ENCODE data around the gene PBLD. TPM values are rescaled to one million over a fixed set of nuclear protein-coding genes. Genes with fewer than 3 reads are reported as not detected.
"Not testable (repeated sequence)": the region's sequence is repeated elsewhere in the genome, so short reads cannot be mapped to it uniquely, and the experiment has no call there.

PBLD gene
- total RNA-seq, 1 donor from 2014 or later = 2.9 TPM

- DNase-seq (ENCODE audit: missing footprints) (no peak), ATAC-seq (no peak)
- intact Hi-C loops (cut with DNase I) = no loop called here
These were observed 81.6 kb downstream of the PBLD start for GRCh38 chr10:68251151-68251550.

DNA sequence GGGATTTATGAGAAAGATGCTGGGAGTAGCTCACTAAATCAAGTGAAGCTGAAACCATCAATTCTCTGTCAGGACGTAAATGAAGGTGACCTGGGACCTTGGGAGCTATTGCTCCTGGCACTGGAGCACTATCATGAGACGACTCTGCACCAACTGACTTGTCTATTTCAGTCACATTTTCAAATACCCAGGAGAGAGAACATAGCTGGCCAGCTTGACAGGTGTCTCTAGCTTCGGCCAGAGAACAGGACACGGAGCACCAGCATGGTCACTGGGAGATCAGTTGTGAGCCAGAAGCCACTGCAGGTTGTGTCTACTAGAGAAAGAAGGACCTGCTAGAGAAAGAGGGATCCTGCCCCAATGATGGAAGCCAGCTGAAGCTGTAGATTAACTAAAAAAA lies 83.4 kb downstream of the PBLD start:
- intact Hi-C loops (cut with DNase I) = no loop called here
- ATAC-seq (no peak), DNase-seq (ENCODE audit: missing footprints) (no peak)

- intact Hi-C loops (cut with DNase I) = no loop called here
- ATAC-seq (no peak), DNase-seq (ENCODE audit: missing footprints) (no peak)
These were observed 84.8 kb downstream of the PBLD start for GRCh38 chr10:68247931-68248330.

DNA sequence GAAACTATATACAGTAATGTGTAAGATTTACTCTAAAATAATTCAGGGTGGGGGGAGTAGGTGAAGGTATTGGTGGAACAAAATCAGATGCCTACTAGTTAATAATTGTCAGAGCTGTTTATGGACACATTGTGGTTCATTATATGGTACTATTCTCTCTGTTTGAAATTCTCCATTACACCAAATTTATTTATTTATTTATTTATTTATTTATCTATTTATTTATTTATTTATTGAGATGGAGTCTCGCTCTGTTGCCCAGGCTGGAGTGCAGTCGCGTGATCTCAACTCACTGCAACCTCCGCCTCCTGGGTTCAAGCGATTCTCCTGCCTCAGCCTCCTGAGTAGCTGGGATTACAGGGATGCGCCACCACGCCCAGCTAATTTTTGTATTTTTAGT lies 86.3 kb downstream of the PBLD start:
- DNase-seq (ENCODE audit: missing footprints); intact Hi-C loops (cut with DNase I); ATAC-seq: not testable (repeated sequence)

DNA sequence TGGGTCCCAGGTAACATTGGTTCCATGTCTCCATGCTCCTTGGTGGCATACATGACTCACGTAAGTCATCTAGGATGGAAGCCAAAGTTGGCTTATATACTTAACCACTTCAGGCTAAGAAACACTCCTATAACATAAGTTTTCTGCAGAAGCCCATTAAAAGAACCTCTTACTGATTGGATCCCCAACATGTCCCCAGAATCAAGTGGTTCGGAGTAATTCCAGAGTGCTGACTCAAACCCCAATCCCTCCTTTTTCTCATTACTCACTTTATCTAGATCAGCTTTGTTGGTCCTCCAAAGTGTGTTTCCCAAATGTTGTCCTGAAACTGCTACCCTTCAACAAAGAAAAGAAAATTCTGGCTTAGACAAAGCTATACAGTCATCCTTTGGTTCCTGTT lies 90.7 kb downstream of the PBLD start:
- no peak for DNase-seq (ENCODE audit: missing footprints)
- no peak for ATAC-seq
- intact Hi-C loops (cut with DNase I) = no loop called here

GRCh38 chr10:68239596-68240150 lies 93.1 kb downstream of the PBLD start:
- intact Hi-C loops (cut with DNase I) = no loop called here
- DNase-seq (ENCODE audit: missing footprints) (no peak), ATAC-seq (no peak)

- no peak for DNase-seq (ENCODE audit: missing footprints)
- intact Hi-C loops (cut with DNase I) = no loop called here
- no peak for ATAC-seq
These were observed 93.7 kb downstream of the PBLD start for GRCh38 chr10:68239069-68239468.

DNA sequence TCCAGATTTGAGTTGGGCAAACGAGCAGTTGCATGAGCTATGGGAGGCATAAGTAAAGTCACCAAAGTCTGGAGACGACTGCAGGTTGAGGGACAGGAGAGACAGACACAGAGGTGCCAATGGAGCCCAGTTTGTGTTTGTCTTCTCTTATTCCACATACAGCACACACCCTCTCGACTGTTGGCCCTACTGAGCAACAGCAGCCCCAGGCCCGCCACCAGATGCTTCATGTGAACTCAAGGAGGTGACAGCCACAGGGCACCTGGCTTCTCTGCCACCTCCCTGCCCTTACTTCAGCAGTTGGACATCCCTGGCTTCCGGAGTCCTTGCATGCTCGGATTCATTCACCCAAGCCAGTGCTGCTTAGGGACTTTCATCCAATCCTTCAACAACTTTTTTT lies 94.4 kb downstream of the PBLD start:
- DNase-seq (ENCODE audit: missing footprints) (no peak), ATAC-seq (no peak)
- intact Hi-C loops (cut with DNase I) = no loop called here

DNA sequence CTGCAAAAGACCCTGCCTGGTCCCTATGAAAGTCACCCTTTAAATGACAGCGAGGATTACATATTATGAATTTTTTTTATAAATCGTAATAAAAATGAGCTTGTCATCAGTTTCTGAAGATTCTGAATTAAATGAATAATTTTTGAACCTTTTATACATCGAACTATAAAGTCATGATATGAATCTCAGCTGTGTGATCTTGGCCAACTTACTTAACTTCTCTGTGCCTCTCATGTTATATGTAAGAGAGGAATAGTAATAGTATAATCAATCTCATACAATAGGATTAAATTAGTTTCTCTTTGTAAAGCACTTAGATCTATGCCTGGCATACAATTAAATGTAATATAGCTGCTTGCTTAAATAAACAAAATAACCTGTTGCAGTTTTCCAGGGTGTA lies 95.6 kb downstream of the PBLD start:
- DNase-seq (ENCODE audit: missing footprints) (no peak), ATAC-seq (no peak)
- intact Hi-C loops (cut with DNase I) = no loop called here

GRCh38 chr10:68235581-68235980 lies 97.1 kb downstream of the PBLD start:
- intact Hi-C loops (cut with DNase I) = no loop called here
- no peak for DNase-seq (ENCODE audit: missing footprints)
- no peak for ATAC-seq

DNA sequence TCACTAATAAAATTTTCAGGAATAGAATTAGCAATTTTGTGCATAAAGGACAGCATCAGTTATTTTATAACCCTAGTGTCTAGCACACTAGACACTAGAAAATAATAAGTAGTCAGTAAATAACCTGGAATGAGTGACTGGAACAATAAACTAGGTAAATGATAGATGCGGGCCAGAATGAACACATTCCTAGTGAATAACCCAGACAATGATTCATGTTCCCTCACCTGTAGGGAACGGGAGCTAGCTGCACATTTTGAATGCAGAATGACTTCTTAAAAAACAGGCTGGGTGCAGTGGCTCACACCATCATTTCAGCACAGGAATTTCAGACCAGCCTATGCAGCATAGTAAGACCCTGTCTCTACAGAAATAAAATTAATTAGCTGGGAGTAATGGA lies 97.6 kb downstream of the PBLD start:
- intact Hi-C loops (cut with DNase I) = no loop called here
- DNase-seq (ENCODE audit: missing footprints) = no peak
- no peak for ATAC-seq

- DNase-seq (ENCODE audit: missing footprints) (no peak), ATAC-seq (no peak)
- intact Hi-C loops (cut with DNase I) = no loop called here
These were observed 99.7 kb downstream of the PBLD start for GRCh38 chr10:68233046-68233445.

Other genes with a start within 250 kb of the PBLD start
- 112 TPM for gene MYPN, start 223.4 kb downstream of the PBLD start, total RNA-seq
- not detected for gene ATOH7, start 100.8 kb downstream of the PBLD start, total RNA-seq
- 123 TPM for gene HNRNPH3, start 864 bp downstream of the PBLD start, total RNA-seq
- 6.7 TPM for gene RUFY2, start 74.3 kb upstream of the PBLD start, total RNA-seq
- gene DNA2, start 139.0 kb upstream of the PBLD start, total RNA-seq = 1.5 TPM
- gene SLC25A16, start 194.6 kb upstream of the PBLD start, total RNA-seq = 14.8 TPM
- 3.1 TPM for gene TET1, start 227.4 kb upstream of the PBLD start, total RNA-seq

Data from Right ventricle myocardium inferior (tissue), 1 donor.